Muscle of leg (tissue), 11 donors: ENCODE measurements around the gene KIF4A. TPM values are rescaled to one million over a fixed set of nuclear protein-coding genes. Genes with fewer than 3 reads are reported as not detected.
"Not testable (repeated sequence)": the region's sequence is repeated elsewhere in the genome, so short reads cannot be mapped to it uniquely, and the experiment has no call there.

Source experiments
- DNase-seq: peaks from one replicate; pipeline ENCODE4 v3.0.0; 2013
- H3K27ac ChIP-seq: one replicate; pipeline ENCODE4 v1.5.1; 2013; ENCODE audit warnings: mild to moderate bottlenecking, low read length, control low read depth
- H3K27me3 ChIP-seq: one replicate; pipeline ENCODE4 v1.6.1; 2013; ENCODE audit warnings: low read length; ENCODE audit not compliant: control insufficient read depth, insufficient read depth
- H3K36me3 ChIP-seq: one replicate; pipeline ENCODE4 v1.6.1; 2013; ENCODE audit warnings: low read length; ENCODE audit not compliant: control insufficient read depth, insufficient read depth
- H3K4me1 ChIP-seq: one replicate; pipeline ENCODE4 v1.6.1; 2013; ENCODE audit warnings: low read length; ENCODE audit not compliant: control insufficient read depth, insufficient read depth
- H3K4me3 ChIP-seq: one replicate; pipeline ENCODE4 v1.5.1; 2013; ENCODE audit warnings: low read length, control low read depth
- H3K9me3 ChIP-seq: replicated peaks from 2 replicates; pipeline ENCODE4 v1.6.1; 2013; ENCODE audit warnings: low read depth, low read length; ENCODE audit not compliant: control insufficient read depth
- WGBS: methylation state at CpG from one replicate; pipeline ENCODE4 v1.1.5; 2013; ENCODE audit warnings: missing lambda C conversion rate; ENCODE audit not compliant: insufficient coverage; 5-methylcytosine and 5-hydroxymethylcytosine counted together
- polyA plus RNA-seq, 8 donors: library from polyadenylated mRNA; unstranded; fragments of 120-200 nt; gene quantifications; one replicate each; pipeline versions ENCODE4 v1.2.1 to v1.2.3, GENCODE V29; 2013; ENCODE audit warnings: inconsistent platforms in 1 of 8, low replicate concordance in 1 of 8; ENCODE audit not compliant: insufficient read length in 8 of 8, insufficient read depth in 1 of 8
- total RNA-seq: library from RNA; stranded (reverse); fragments of 120-200 nt; gene quantifications from one replicate; pipeline ENCODE4 v1.2.4, GENCODE V29; 2013

The KIF4A gene
- total and polyA plus RNA-seq, 9 donors = 5.1 to 12.7 (median 8.5) TPM

DNA sequence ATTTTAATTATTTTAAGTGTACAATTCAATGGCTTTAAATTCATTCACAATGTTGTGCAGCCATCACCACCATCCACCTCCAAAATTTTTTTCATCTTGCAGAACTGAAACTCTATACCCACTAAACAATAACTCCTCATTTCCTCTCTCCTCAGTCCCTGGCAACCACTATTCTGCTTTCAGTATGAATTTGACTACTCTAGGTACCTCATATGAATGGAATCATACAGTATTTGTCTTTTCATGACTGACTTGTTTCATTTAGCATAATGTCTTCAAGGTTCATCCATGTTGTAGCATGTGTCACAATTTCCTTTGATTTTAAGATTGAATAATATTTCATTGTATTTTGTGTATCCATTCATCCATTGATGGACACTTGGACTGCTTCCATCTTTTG, 46.9 kb downstream of the KIF4A start:
- Histone ChIP-seq H3K4me3 (no peak overlapping the region), H3K27ac (no peak overlapping the region), H3K36me3 (no peaks in the 10 kb centered on the region), H3K4me1 (no peaks in the 10 kb centered on the region), H3K27me3 (no peaks in the 10 kb centered on the region), H3K9me3 (no peaks in the 10 kb centered on the region)
- DNase-seq = no peak

DNA sequence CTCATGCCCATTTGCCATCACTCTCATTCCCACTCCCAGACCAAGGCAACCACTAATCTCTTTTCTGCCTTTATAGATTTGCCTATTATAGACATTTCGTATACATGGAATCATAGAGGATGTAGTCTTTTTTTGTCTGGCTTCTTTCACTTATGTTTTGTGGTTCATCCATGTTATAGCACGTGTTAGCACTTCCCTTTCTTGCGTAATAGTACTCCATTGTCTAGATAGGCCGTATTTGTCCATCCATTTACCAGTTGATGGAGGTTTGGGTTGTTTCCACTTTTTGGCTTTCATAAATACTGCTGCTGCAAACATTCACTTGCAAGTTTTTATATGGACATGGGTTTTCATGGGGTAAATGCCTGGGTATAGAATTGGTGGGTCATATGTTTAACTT, 48.4 kb downstream of the KIF4A start:
- H3K4me3 ChIP-seq = no peak overlapping the region
- H3K4me1 ChIP-seq = no peaks in the 10 kb centered on the region
- WGBS = no CpG with 5 or more reads among the region's 4 CpGs
- peaks cover 3% of the 10 kb centered on the region for H3K36me3 ChIP-seq
- DNase-seq = peak; percentile 9
- H3K9me3 ChIP-seq = no peaks in the 10 kb centered on the region
- no peak overlapping the region for H3K27ac ChIP-seq
- H3K27me3 ChIP-seq = no peaks in the 10 kb centered on the region

DNA sequence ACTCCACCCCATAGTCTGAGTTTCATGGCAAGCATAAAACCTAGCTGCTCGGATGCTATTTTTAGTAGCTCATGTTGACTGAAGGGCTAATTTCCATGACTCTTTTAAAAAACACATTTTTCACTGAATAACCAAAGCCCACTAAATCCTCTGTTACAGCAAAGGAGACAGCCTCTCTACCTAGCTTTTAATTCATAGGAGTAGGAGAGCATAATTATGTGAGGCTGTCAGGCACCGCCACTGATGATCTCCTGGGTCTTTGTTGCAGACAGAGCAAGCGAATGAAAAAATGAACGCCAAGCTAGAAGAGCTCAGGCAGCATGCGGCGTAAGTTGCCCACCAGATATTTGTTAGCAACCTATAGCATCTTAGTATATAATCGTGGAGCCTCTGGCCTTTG, 53.5 kb downstream of the KIF4A start:
- DNase-seq = no peak
- WGBS = 88% methylated on average over 3 of the region's 7 CpGs
- H3K4me3 ChIP-seq = no peak overlapping the region
- H3K36me3 ChIP-seq = peaks cover 3% of the 10 kb centered on the region
- H3K27ac ChIP-seq = no peak overlapping the region
- no peaks in the 10 kb centered on the region for H3K27me3 ChIP-seq
- H3K9me3 ChIP-seq = no peaks in the 10 kb centered on the region
- no peaks in the 10 kb centered on the region for H3K4me1 ChIP-seq

DNA sequence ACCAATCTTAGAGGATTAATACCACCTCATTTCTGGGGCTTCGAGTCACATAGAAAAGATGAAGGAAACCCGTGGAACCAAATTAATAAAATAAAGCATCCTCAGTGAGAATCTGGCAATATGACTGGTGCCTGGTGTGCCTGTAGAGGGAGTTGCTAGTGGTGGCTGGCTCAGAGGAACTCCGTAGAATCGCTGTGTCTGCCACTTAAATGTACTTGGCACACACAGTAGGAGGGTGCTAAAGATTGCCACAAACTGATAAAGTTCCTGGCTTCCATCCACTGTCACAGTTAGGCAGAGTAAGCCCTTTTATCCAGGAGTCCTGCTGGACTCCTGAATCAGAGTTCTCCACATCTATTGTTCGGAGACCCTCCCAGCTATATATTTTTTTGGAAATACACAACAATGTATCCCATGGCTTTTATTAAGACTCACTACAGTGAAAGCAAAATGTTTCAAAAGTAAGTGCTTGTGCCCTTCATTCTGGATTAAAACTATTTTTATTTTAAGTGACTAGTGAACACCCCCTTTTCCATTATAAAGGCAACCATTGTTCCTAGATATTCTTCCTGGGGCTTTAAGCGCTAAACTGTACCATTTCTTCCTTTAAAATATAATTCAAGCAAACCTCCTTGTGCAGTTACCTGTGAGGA, 56.6 kb downstream of the KIF4A start:
- Histone ChIP-seq H3K27ac (no peak overlapping the region), H3K9me3 (no peaks in the 10 kb centered on the region), H3K27me3 (no peaks in the 10 kb centered on the region), H3K36me3 (peaks cover 3% of the 10 kb centered on the region), H3K4me1 (no peaks in the 10 kb centered on the region), H3K4me3 (no peak overlapping the region)
- no peak for DNase-seq
- WGBS = 83% methylated on average over 2 of the region's 6 CpGs

DNA sequence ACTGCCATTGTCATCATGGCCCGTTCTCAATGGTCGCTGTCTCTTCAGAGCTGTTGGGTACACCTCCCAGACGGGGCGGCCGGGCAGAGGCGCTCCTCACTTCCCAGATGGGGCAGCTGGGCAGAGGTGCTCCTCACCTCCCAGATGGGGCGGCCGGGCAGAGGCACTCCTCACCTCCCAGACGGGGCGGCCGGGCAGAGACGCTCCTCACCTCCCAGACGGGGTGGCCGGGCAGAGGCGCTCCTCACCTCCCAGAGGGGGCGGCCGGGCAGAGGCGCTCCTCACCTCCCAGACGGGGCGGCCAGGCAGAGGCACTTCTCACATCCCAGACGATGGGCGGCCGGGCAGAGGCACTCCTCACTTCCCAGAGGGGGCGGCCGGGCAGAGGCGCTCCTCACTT, 58.9 kb downstream of the KIF4A start:
- 92% methylated on average over 16 of the region's 26 CpGs for WGBS
- not testable (repeated sequence) for H3K4me1 ChIP-seq, H3K27me3 ChIP-seq, DNase-seq, H3K36me3 ChIP-seq, H3K27ac ChIP-seq, H3K9me3 ChIP-seq, H3K4me3 ChIP-seq

DNA sequence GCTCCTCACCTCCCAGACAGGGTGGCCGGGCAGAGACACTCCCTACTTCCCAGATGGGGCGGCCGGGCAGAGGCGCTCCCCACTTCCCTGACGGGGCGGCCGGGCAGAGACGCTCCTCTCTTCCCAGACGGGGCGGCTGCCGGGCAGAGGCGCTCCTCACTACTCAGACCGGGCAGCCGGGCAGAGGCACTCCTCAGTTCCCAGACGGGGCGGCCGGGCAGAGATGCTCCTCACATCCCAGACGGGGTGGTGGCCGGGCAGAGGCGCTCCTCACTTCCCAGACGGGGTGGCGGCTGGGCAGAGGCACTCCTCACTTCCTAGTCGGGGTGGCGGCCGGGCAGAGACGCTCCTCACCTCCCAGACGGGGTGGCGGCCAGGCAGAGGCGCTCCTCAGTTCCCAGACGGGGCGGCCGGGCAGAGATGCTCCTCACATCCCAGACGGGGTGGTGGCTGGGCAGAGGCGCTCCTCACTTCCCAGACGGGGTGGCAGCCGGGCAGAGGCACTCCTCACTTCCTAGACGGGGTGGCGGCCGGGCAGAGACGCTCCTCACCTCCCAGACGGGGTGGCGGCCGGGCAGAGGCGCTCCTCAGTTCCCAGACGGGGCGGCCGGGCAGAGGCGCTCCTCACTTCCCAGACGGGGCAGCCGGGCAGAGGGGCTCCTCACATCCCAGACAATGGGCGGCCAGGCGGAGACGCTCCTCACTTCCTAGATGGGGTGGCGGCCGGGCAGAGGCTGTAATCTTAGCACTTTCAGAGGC, 59.6 kb downstream of the KIF4A start:
- H3K27ac ChIP-seq, H3K4me3 ChIP-seq, H3K9me3 ChIP-seq, DNase-seq, H3K27me3 ChIP-seq, H3K4me1 ChIP-seq, H3K36me3 ChIP-seq: not testable (repeated sequence)
- 95% methylated on average over 43 of the region's 55 CpGs for WGBS

DNA sequence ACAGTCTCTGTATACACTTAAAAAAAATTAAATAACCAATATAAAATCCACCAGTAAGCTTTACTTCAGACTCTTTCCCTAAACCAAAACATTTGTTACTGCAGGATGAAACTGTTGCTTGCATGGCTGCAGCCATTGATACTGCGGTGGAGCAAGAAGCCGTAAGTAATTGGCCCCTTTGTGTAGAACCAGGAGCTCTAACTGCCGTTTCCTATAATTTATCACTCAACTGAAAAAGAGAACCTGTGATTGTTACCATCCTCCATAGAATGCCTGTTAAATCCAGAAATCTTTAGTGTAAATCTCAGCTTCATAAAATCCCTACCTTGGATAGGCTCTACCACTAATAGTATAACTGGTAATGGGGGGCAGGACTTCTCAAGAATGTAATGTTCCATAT, 62.6 kb downstream of the KIF4A start:
- H3K9me3 ChIP-seq = no peaks in the 10 kb centered on the region
- no peaks in the 10 kb centered on the region for H3K27me3 ChIP-seq
- WGBS = 92% methylated on average over 2 of the region's 3 CpGs
- DNase-seq = no peak
- no peak overlapping the region for H3K4me3 ChIP-seq
- no peaks in the 10 kb centered on the region for H3K36me3 ChIP-seq
- H3K4me1 ChIP-seq = no peaks in the 10 kb centered on the region
- H3K27ac ChIP-seq = no peak overlapping the region

DNA sequence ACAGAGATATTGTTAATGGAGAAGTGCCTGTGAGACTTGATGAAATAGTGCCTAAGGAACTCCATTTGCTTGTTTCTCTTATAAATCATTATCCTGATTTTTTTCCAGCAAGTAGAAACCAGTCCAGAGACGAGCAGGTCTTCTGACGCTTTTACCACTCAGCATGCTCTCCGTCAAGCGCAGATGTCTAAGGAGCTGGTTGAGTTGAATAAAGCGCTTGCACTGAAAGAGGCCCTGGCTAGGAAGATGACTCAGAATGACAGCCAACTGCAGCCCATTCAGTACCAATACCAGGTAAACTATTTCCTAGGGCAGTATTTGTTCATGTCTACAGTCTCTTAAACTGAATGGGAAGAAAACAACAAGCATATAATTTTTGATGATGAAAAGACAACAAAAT, 63.6 kb downstream of the KIF4A start:
- Histone ChIP-seq H3K4me1 (no peaks in the 10 kb centered on the region), H3K9me3 (no peaks in the 10 kb centered on the region), H3K4me3 (no peak overlapping the region), H3K36me3 (no peaks in the 10 kb centered on the region), H3K27me3 (no peaks in the 10 kb centered on the region), H3K27ac (no peak overlapping the region)
- no CpG with 5 or more reads among the region's 5 CpGs for WGBS
- no peak for DNase-seq

DNA sequence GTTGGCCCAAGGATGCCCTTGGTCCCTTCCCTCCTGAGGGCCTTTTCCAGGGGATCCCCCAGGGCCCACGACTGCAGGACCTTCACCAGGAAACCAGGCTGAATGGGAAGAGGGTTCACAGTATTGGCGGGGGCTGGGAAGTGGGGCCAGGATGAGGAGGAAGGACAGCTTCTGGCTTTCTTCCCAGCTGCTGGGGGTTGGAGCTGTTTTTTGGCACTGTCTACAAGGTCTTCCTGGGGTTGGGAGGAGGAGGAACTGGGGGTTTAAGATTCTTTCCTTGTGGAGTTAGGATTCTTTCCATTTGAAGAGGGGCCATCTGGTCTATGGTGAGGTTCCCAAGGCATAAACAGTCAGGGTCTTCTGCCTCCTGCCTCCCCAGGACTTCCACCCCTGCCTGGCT, 64.8 kb downstream of the KIF4A start:
- peak; percentile 17 for DNase-seq
- H3K27ac ChIP-seq = no peak overlapping the region
- WGBS = 25% methylated on average over 1 of the region's 2 CpGs

DNA sequence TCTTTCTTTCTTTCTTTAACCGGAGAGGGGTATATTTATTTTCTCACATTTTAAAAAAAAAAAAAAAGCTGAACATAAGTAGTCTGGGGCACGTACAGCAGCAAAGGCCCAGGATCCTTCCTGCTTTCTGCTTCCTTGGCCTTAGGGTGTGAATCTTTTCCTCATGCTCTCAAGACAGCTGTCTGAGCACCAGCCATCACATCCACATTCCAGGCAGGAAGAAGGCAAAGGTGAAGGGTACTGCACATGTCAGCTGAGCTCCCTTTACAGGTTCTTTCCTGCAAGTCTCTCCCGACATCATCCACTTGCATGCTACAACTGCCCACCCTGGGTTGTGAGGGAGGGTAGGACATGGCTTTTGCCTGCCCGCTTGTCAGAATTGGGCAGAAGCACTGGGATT, 69.6 kb downstream of the KIF4A start:
- Histone ChIP-seq H3K27me3 (no peaks in the 10 kb centered on the region), H3K27ac (no peak overlapping the region), H3K4me1 (no peaks in the 10 kb centered on the region), H3K4me3 (no peak overlapping the region), H3K36me3 (no peaks in the 10 kb centered on the region), H3K9me3 (no peaks in the 10 kb centered on the region)
- no peak for DNase-seq
- whole genome bisulfite sequencing = 75% methylated on average over 1 of the region's 4 CpGs

More for the DNA sequence above, 64.8 kb downstream of the KIF4A start:
- no peaks in the 10 kb centered on the region for H3K4me1 ChIP-seq
- no peaks in the 10 kb centered on the region for H3K27me3 ChIP-seq
- no peak overlapping the region for H3K4me3 ChIP-seq
- no peaks in the 10 kb centered on the region for H3K9me3 ChIP-seq
- no peaks in the 10 kb centered on the region for H3K36me3 ChIP-seq
